ENCODE results near the gene GOLGA7B. TPM values are rescaled to one million over a fixed set of nuclear protein-coding genes. Genes with fewer than 3 reads are reported as not detected.
A peak's percentile ranks its signal among the peaks of the same experiment; 100 is the strongest.

GOLGA7B gene
- 5.1 and 5.4 TPM in 2 replicates for total RNA-seq (2014; rRNA removed; shearing (Covaris generic); ENCODE audit: low replicate concordance)

DNA sequence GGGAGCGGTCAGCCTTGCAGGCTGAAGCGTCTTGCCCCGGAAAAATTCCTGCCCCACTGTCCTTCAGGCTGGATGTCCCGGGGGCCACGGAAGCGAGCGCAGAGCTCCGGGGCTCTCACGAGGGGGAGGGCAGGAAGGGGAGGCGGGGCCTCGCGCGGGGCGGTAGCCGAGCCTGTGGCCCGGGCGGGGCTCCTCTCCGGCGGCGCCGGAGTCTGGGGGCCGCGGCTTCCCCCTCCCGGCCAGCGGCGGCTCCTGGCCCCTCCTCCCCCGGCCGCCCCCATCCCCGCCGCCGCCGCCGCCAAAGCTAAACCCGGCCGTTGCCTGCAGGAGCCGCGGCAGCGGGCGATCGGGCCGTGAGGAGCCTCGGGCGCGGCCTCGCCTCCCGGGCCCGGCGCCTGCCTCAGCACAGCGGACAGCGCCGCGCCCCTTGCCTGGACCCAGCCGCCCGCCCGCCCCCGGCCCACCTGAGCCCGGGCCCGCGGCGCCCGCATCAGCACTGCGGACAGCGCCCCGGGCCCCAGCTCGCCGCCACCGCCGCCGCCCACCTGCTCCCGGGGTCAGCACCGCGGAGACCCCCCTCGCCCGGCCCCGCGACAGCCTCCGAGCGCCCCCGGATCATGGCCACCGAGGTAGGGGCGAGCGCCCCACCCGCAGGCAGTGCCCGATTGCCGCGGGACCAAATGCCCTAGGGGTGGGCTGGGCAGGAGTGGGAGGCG is at the start of gene GOLGA7B:
Gene GOLGA7B (plus strand): TSS at position 157 of the 716 bp plus-strand sequence. CDS start 461 bp downstream, at position 618.
- no peak for DNase-seq (ENCODE audit: low read depth)
- in situ Hi-C loops (cut with HindIII; ENCODE audit: low pct_unique_long_range_greater_than_20kb, low sequenced_read_pairs) = no loop called here

DNA sequence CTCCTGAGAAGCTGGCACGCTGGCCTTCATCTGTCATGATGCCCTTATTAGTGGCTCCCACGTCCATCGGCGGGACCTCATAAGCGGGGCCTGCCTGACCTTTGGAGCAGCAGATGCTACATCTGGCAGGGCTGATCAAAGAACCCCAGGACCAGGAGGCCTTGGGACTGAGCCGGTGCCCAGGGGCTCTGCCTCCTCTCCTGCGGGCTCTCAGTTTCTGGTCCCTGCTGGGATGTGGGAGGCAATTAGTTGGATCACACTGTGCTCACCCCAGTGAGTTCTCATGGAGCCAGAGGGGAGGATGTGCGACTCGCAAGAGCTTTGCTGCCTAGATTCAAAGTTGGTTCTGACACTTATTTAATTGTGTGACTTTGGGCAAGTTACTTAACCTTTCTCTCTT is 49.2 kb upstream of the GOLGA7B start:
- in situ Hi-C loops (cut with HindIII; ENCODE audit: low pct_unique_long_range_greater_than_20kb, low sequenced_read_pairs) = no loop called here
- no peak for DNase-seq (ENCODE audit: low read depth)

GRCh38 chr10:97801422-97801821 is 48.2 kb upstream of the GOLGA7B start:
- in situ Hi-C loops (cut with HindIII; ENCODE audit: low pct_unique_long_range_greater_than_20kb, low sequenced_read_pairs) = no loop called here
- no peak for DNase-seq (ENCODE audit: low read depth)

- in situ Hi-C loops (cut with HindIII; ENCODE audit: low pct_unique_long_range_greater_than_20kb, low sequenced_read_pairs) = no loop called here
- DNase-seq (ENCODE audit: low read depth) = no peak
Observed at GRCh38 chr10:97805096-97805884, 44.4 kb upstream of the GOLGA7B start.

DNA sequence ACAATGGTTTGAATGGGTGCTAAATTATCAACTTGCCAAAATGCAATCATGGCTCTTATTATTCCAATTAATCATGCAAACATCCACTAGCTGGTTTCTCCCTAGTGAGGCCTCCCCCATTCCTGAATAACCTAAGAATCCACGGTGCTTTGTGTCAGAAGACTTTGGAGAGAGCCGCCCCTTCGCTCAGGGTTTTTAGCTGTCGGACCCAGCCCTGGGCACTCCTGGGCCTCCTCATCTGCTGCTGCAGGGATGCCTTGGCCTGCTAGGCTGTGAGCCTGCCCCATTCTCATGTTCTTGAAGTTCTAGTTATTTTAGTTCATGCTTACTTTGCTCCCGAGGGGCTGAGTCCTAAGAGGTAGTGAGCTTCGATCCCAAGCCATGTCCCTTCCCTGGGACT is 43.7 kb upstream of the GOLGA7B start:
- in situ Hi-C loops (cut with HindIII; ENCODE audit: low pct_unique_long_range_greater_than_20kb, low sequenced_read_pairs) = no loop called here
- no peak for DNase-seq (ENCODE audit: low read depth)

GRCh38 chr10:97810446-97810845 is 39.2 kb upstream of the GOLGA7B start:
- in situ Hi-C loops (cut with HindIII; ENCODE audit: low pct_unique_long_range_greater_than_20kb, low sequenced_read_pairs) = no loop called here

DNA sequence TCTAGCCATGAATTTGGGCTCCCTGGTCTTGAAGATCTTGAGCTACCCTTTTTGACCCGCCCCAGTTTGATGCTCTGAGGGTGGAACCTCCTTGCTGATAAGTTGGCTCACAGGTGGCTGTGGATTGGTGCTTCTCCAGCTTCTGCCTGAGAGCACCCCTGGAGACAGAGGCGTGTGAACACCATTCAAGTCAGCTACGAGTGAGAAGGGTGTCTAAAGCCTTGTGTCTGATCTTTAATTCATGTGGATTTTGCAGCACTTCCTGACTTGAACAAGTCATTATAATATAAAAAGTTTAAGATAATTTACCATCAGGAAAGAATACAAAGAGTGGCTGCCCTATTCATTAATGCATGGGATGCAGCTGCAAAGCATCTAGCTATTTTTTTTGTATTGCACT is 37.7 kb upstream of the GOLGA7B start:
- DNase-seq (ENCODE audit: low read depth) = no peak
- in situ Hi-C loops (cut with HindIII; ENCODE audit: low pct_unique_long_range_greater_than_20kb, low sequenced_read_pairs) = no loop called here

More at GRCh38 chr10:97810446-97810845, 39.2 kb upstream of the GOLGA7B start:
- peak; percentile 74 for DNase-seq (ENCODE audit: low read depth)

- DNase-seq (ENCODE audit: low read depth) = peak; percentile 50
- in situ Hi-C loops (cut with HindIII; ENCODE audit: low pct_unique_long_range_greater_than_20kb, low sequenced_read_pairs) = no loop called here
Observed at GRCh38 chr10:97812696-97813095, 36.9 kb upstream of the GOLGA7B start.

DNA sequence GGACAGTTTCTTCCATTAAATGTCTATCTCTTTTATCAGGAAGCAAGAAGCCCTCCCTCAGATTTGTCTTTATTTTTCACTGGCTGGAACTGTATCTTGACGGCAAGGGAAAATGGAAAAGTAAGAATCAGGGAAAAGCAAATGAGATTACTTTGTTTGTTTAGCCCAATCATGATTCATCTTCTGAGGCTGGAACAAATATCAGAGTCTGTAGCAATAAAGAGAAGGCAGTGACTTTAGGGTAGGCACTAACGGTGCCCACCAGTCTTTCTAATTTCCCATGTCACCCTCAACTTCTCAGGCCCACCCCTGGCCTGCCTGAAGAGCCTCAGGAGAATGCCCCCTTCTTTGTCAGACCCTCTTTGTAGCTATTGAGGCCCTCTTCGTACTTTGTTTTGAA is 36.3 kb upstream of the GOLGA7B start:
- DNase-seq (ENCODE audit: low read depth) = no peak
- in situ Hi-C loops (cut with HindIII; ENCODE audit: low pct_unique_long_range_greater_than_20kb, low sequenced_read_pairs) = no loop called here

DNA sequence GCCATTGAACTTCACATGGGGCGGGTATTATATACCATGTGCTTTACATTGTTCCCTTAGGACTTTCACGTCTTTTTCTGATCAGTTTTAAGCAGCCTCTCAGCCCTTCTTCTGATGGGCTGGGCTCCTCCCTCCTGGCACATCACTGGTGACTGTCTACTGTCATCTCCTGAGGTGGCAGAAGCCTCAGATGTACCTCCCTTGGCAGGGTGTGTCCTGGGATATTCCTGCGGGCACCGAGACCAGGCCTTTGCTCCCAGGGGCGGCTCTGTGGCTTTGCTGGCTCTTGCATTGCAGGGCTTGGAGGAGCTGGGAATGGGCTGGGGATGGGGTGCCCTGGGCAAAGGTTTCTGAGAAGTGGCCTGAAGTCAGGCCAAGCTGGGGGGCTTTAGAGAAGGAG is 34.6 kb upstream of the GOLGA7B start:
- no peak for DNase-seq (ENCODE audit: low read depth)

GRCh38 chr10:97816609-97817008 is 33.0 kb upstream of the GOLGA7B start:
- in situ Hi-C loops (cut with HindIII; ENCODE audit: low pct_unique_long_range_greater_than_20kb, low sequenced_read_pairs) = no loop called here

More for the DNA sequence above, 34.6 kb upstream of the GOLGA7B start:
- in situ Hi-C loops (cut with HindIII; ENCODE audit: low pct_unique_long_range_greater_than_20kb, low sequenced_read_pairs) = no loop called here

GRCh38 chr10:97818572-97818971 is 31.1 kb upstream of the GOLGA7B start:
- in situ Hi-C loops (cut with HindIII; ENCODE audit: low pct_unique_long_range_greater_than_20kb, low sequenced_read_pairs) = no loop called here
- DNase-seq (ENCODE audit: low read depth) = no peak

More at GRCh38 chr10:97816609-97817008, 33.0 kb upstream of the GOLGA7B start:
- no peak for DNase-seq (ENCODE audit: low read depth)

DNA sequence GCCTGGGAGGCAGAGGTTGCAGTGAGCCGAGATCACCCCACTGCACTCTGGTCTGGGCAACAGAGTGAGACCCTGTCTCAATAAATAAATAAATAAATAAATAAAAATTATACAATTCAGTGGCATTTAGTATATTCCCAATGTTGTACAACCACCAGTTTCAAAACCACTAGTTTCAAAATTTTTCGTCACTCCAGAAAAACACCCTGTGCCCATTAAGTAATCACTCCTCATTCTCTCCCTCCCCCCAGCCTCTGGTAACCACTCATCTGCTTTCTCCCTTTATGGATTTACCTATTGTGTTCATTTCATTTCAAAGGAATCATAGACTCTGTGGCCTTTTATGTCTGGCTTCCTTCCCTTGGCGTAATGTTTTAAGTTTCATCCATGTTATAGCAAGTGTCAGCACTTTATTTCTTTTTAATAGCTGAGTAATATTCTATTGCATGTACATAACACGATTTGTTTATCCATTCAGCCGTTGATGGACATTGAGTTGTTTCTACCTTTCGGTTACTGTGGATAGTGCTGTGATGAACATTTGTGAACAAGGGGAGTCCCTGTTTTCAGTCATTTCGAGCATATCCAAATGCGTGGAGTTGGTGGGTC is 29.4 kb upstream of the GOLGA7B start:
- no peak for DNase-seq (ENCODE audit: low read depth)
- in situ Hi-C loops (cut with HindIII; ENCODE audit: low pct_unique_long_range_greater_than_20kb, low sequenced_read_pairs) = no loop called here

DNA sequence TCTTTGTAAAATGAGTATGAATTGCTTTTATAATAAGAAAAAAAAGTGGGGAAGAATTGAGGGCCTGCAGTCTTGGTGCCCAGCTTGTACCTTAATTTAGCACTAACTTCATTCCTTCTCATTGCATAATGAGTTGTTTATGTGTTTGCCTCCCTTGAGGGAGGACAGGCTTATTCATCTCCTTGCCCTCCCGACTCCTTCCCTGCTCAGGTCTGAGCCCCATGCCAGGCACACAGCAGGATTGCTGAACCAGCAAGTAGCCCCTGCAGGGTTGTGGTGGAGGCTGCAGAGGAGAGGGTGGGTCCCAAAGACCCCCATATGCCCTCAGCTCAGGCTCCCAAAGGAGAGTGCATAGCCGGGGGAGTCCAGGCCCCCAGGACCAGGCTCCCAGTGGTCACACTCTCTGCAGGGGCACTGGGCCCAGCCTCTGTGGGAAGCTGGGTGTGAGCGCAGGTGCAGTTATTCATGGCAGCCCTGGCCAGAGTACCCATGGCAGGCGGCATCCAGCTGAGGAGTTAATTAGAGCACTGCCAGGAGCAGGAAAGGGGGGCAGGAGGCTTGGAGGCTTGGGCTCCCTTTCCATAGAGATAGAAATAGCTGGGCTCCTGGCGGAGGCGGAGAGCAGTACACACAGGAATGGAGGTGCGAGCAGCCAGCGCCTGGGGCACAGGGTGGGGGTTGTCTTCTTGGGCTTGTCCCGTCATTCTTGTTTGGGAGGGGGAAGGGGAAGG is 28.2 kb upstream of the GOLGA7B start:
- in situ Hi-C loops (cut with HindIII; ENCODE audit: low pct_unique_long_range_greater_than_20kb, low sequenced_read_pairs) = no loop called here
- no peak for DNase-seq (ENCODE audit: low read depth)

DNA sequence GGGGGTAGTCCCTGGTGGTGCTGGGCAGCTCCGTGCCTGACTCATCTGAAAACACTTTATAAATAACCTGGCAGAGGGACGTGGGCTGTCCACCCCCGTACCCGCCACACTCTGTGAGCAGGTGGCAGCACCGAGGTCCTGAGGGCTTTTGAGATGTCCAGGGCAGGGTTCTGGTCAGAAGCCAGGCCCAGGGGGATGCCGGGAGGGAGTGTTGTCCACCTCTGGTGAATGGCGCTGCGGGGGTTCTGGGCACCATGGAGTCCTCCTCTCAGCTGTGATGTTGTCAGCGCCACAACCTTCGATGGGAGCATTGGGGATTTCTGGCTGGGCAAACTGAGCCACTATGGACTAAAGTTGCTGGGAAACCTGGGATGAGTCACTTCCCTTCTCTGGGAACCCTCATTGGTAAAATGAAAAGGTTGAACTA is 27.4 kb upstream of the GOLGA7B start:
- DNase-seq (ENCODE audit: low read depth) = peak; percentile 23
- in situ Hi-C loops (cut with HindIII; ENCODE audit: low pct_unique_long_range_greater_than_20kb, low sequenced_read_pairs) = no loop called here

DNA sequence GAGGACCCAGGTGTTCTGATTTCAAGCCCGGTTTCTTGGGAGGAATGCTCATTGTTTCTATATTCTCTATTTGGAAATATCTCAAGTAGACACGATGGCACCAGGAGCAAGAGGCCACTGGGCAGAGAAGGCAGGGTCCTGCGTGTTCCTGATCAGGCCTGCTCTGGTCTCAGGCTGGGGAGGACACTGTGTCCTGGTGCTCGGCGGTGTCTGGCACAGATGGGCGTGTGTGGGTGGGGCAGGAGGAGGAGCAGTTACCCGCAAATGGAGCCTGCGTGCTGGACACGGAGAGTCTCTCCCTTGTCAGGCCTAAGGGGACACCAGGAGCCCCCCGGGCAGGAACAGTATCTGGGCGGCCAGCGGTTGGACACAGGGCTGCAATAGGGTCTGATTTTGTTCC is 25.9 kb upstream of the GOLGA7B start:
- in situ Hi-C loops (cut with HindIII; ENCODE audit: low pct_unique_long_range_greater_than_20kb, low sequenced_read_pairs) = no loop called here
- DNase-seq (ENCODE audit: low read depth) = no peak

- in situ Hi-C loops (cut with HindIII; ENCODE audit: low pct_unique_long_range_greater_than_20kb, low sequenced_read_pairs) = no loop called here
- no peak for DNase-seq (ENCODE audit: low read depth)
Observed at GRCh38 chr10:97825020-97825760, 24.5 kb upstream of the GOLGA7B start.

DNA sequence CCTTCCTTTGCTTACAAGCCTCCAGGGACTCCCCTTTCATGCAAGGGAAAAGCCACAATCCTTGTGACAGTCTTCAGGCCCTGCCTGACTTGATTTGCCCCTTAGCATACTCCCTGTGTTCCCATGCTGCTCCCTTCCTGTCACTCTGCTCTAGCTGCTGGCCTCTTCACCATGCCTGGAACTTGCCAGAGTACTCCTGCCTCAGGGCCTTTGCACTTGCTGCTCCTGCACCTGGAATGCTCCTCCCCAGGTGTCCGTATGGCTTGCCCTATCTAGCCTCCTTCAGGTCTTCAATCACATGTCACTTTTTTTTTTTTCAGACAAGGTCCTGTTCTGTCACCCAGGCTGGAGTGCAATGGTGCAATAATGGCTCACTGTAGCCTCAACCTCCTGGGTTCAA is 22.8 kb upstream of the GOLGA7B start:
- in situ Hi-C loops (cut with HindIII; ENCODE audit: low pct_unique_long_range_greater_than_20kb, low sequenced_read_pairs) = no loop called here
- no peak for DNase-seq (ENCODE audit: low read depth)
